HG03135 (cell line): ENCODE measurements around the gene PDE6D.
A peak's percentile ranks its signal among the peaks of the same experiment; 100 is the strongest.
"Not testable (repeated sequence)": the region's sequence is repeated elsewhere in the genome, so short reads cannot be mapped to it uniquely, and the experiment has no call there.

Experiments used
- ATAC-seq: cut with Tn5 transposase; IDR thresholded peaks from one replicate; pipeline ENCODE4 v1.9.1; 2021; ENCODE audit warnings: mild to moderate bottlenecking, moderate library complexity; ENCODE audit not compliant: unreplicated experiment

The PDE6D gene

DNA sequence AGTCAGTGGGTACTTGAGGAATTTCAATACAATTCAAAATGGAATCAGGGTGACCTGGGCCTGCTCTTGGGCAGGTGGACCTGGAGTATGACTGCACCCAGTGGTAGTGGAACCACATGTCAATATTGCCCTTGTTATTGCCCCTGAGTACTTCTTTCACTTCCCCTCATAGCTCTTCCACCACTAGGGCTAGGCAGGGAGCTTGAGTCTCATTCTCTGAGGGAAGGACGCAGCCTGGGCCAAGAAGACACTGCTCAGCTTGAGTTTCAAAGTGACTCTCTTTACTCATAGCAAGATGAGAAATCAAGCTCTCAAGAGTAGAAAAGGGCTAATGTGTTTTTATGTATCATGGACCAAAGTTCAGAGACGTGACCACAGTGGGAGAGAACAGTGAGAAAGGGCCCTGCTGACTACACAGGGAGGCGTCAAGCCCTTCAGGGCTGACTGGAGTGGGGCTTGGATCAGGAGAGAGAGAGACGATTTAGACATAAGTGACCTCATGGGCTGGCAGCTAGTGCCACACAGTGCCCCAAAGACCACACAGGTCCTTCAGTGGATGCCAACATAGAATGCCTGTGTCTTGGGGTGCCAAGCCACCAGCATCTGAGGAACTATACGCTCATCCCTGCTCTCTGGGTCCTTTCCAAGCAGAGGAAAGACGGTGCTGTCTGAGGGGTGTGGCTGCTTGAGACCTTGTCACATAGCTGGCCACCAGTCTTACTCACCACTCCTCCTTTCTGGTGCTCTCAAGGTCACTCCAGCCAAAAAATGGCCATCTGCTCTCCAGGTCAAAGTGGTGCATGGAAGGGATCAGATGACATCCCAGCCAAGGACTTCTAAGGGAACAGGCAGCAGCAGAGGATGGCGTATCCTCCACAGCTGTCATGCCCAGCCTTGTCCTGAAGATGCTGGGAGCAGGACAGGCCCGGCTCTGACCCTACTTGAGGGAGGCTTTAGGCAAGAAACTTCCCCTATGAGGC, 59.8 kb downstream of the PDE6D start:
- peak; percentile 79 for ATAC-seq

DNA sequence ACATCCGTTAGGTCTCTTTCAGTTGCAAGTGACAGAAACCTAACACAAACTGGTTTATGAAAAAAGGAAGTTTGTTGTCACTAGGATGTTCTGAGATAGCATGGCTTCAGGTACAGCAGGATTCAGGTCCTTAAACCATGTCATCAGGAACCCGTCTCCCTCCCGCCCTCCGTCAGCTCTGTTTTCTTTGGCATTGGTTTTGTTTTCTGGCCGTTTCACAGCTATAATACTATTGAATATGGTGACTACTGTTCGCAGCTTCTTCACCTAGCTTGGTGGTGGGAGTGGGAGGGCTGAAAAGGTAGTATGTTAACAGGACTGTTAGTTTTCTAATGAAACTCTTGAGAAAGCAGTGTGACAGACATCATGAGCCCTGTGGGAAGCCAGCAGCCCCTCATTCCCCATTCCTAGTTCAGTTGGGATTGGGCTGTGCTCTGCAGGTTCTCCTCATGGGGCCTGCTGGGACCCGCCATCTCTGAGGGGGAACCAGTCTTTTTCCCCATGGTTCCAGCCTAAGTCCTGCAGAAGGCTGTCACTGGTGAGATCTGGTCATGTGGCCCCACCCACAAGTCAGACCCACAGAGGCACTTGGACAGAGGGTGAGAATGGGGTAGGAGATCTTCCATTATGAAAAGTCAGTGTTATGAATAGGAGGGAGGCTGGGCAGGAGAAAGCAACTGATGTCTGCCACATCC, 60.6 kb downstream of the PDE6D start:
- peak; percentile 12 for ATAC-seq

DNA sequence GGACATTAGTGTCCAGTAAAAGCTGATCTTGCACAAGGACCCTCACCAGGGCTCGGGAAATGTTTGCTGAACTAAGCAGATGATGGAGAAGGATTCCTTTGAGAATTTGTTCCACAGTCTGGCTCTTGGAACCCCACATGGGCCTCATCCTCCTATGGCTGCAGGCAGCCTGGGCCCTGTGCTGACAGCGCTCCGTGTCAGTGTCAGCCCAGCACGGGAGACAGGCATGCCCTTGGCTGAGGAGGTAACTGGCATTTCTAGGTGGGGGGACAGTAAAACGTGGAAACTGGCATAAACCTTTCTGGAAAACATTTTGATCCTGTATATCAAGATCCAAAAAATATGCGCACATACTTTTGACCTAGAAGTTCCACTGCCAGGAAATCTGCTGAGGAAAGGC, 62.3 kb downstream of the PDE6D start:
- ATAC-seq, result no peak

DNA sequence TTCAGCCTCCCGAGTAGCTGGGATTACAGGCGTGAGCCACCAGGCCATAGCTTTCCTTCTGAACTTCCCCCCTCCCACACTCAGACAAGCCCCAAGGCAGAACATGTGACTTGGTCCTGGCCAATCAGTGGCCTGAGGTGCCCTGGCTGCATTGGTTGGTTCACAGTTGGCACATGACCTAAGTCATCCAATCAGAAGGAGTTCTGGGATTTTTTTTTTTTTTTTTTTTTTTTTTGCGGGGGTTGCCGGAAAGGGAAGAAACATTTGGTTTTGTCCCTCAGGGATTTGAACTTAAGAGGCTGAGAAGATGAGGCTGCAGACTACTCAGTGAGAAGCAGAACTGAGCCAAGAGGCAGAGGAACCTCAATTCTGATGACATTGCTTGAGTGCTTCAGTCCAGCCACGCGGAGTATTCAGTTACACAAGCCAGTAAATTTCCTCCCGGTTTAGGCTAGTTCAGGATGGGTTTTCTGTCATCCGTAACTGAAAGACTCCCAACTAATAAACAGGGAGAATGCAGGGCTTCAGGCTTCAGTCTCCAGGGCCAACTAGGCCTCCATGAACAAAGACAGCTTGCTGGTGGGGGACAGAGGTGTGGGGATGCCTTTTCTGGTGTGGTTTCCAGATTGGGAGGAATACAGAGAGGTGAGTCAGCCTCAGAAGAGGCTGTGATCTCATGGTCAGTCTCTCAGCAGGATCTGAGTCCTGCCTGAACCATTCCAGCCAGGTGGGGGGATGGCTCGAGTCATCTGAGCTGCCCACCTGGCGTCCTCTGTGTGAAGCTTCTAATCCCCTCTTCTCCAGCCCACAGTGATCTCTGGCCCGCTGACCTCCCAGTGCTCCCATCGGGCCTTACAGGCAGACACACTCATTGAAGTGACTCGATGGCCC, 63.6 kb downstream of the PDE6D start:
- no peak for ATAC-seq

DNA sequence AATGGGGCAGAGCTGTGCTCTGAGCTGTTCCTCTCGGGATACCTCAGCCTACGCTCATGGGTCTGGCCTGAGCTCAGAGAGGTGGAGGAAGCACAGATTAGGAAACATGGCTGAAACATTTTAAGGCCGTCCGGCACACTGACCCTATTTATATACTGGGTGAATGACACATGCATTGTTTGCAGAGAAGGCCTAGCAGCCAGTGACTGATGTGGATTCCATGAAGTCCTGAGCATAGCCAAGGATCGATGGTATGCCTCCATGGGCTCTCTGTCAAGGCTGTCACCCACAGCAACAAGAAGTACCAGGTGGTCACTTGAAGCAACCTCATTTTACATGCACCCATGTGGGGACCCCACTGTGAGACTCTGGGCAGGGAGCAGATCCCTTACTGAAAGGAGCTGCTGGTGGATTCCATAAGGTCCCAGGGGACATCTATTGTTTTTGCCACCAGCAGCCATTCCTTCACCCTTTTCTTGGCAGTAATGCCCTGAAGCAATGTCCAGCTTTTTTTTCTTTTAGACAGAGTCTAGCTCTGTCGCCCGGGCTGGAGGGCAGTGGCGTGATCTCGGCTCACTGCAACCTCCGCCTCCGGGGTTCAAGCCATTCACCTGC, 64.3 kb downstream of the PDE6D start:
- ATAC-seq, result no peak

DNA sequence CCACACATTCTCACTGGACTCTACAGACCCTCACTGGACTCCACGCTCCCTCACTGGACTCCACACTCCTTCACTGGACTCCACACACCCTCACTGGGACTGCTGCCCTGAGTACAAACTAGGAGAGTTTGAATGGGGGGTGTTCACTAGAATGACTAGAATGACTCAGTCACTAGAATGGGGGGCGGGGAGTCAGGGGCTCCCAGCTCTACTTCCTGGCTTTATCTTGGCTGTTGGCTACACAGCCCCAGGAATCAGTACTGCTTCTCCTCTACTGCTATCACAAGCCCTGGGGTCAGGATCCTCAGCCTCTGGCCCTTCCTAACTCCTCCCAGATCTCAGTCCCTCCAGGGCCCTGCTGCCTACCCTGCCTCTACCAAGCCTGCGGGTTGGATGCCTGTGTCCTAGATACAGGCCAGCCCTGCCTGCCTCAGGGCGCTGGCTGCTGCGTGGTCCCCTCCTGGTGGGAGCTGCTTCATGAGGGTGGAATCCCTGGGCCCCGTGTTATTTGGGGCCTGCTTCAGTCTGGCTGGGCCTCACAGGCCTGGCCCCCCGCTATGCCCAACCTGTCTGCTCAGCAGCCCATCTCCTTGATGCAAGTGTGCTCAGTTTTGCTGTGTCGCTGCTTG, 65.0 kb downstream of the PDE6D start:
- no peak for ATAC-seq

DNA sequence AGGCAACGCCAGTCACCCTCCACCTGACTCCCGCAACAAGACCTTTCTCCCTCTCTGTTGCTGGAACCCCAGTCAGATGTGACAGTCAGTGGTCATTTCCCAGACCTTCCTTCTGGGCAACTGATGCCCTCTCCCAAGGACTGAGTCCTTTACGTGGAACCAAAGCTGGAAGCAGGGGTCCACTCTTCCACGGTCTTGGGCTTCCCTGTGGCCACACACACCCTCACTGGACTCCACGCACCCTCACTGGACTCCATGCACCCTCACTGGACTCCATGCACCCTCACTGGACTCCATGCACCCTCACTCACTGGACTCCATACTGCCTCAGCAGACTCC, 65.6 kb downstream of the PDE6D start:
- no peak for ATAC-seq

DNA sequence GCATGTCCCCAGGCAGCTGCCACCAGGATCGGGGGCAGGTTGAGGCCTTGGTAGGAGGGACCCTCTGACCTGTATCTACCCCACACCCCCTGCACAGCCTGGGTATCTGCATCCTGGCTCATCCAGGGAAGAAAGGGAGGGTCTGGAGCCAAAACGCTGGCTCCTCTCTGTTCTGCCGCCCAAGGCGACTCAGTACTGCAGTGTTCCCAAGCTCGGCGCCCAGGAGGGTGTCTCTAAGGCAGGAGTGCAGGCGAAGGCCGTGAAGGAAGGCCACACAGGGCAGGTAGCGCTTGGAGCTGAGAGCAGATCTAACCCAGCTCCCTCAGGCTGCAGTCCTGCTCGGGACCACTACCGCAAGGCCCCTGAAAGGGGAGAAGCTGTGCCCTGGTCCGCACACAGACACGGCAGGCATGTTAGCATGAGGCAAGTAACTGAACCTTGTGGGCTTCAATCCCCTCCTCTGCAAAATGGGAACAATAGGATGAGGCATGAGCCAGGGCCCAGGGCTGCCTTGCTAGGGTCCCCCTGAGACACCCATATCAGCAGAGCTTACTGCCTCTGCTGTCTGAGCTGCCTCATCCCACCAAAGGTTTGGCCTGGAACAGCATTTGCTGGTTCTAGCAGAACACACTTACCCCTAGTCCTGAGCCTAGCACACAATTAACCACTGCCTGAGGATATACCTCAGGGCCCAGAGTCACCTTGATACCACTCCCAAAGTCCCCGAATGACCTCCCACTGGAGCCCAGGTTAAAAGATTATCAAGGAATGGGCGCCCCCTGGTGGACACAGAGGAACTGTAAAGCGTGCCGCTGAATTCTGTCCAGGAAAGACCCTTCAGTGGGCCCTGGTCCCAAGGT, 66.2 kb downstream of the PDE6D start:
- no peak for ATAC-seq

DNA sequence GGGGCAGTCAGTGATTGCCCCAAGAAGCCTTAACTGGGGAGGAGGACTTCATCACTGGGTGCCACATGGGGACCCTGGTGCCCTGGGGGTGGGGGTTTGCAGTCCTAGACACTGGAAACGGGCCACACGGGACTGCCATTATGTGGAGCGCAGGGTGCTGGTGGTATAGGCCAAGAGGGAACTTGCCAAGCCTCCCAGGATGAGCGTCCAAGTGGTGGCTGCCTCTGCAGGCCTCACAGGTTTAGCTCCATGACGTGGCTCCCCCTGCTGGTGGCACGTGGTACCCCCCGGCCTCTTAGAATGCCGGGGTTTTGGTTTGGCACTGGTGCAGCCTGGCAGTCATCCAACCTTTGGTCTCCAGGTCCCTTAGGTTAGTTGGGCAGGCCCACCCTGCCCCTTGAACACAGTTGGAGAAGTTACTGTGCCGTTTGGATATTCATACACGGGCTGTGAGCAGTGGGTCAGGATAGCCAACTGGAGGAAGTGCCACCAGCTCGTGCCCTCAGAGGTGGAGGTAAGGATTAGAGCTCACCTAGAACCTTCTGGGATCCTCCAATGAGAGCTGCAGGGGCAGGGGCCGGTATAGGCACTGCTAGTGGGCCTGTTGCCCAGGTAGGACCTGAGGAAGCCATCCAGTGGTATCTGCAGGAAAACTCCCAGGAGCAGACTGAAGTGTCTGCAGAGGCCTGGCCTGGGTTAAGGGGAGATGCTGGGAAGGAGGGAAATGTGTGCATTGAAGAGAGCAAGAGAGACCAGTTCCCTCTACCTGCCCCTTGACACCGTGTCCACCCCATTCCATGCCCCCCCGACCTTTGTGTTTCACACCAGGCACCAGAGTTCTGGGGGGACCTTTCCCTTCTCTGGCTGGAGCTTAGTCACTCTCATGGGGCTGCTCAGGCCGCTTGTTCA, 67.1 kb downstream of the PDE6D start:
- ATAC-seq, result peak; percentile 30

DNA sequence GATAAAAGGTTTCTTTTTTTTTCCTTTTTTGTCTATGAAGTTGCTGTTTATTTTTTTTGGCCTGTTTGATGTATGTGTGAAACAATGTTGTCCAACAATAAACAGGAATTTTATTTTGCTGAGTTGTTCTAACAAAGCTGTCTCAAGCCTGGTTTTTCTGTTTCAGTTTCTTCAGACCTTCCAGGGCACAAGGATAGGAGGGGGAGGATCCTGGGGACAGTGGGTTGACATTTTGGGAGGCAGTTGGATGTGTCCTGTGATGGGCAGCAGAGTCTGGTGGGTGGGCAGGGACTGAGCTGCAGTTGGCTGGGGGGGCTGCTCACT, 67.7 kb downstream of the PDE6D start:
- not testable (repeated sequence) for ATAC-seq

DNA sequence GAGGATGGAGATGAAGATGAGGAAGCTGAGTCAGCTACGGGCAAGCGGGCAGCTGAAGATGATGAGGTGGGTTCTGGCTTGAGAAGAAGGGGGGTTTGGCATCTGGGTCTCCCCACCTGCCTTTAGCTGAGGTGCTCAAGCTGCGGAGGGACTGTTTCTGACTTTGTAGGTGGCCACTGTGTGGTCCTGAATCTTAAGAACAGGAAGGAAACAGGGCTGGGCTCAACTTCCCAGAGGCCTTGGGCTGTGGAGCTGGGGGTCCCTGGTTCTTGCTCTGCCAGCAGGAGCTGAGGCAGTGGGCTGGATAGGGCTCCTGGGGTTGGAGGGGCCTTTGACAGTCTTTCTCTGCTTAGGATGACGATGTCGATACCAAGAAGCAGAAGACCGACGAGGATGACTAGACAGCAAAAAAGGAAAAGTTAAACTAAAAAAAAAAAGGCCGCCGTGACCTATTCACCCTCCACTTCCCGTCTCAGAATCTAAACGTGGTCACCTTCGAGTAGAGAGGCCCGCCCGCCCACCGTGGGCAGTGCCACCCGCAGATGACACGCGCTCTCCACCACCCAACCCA, 68.5 kb downstream of the PDE6D start:
- ATAC-seq, result not testable (repeated sequence)

DNA sequence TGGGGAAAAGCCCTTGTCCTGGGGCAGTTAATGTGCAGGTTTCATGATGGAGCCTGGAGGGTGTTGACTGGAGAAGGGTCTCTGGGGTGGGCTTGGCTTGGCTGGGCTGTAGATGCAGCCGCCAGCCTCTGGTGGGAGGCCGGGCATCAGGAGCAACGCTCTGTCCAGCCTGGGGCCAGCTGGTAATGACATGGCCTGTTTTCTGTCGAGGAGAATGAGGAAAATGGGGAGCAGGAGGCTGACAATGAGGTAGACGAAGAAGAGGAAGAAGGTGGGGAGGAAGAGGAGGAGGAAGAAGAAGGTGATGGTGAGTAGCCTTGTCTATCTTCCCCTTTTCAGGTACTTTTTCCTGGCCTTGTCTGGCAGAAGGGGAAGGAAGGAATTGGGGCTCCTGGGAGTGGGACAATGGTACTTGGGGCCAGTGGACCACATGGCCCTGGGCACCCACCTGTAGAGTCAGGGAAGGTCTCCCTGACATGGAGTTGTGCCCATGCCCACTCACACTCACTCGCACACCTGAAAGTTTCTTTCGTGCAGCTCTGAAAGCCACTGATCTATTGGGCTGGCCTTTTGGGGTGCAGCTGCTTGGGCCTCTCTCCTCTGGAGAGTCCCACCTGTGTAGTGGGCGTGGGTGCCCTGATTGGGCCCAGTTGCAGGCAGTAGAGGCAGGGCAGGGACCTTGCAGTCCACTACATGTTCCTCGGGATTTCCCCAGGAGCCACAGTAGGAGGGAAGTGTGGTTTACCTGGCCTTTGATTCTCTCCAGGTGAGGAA, 69.2 kb downstream of the PDE6D start:
- no peak for ATAC-seq

DNA sequence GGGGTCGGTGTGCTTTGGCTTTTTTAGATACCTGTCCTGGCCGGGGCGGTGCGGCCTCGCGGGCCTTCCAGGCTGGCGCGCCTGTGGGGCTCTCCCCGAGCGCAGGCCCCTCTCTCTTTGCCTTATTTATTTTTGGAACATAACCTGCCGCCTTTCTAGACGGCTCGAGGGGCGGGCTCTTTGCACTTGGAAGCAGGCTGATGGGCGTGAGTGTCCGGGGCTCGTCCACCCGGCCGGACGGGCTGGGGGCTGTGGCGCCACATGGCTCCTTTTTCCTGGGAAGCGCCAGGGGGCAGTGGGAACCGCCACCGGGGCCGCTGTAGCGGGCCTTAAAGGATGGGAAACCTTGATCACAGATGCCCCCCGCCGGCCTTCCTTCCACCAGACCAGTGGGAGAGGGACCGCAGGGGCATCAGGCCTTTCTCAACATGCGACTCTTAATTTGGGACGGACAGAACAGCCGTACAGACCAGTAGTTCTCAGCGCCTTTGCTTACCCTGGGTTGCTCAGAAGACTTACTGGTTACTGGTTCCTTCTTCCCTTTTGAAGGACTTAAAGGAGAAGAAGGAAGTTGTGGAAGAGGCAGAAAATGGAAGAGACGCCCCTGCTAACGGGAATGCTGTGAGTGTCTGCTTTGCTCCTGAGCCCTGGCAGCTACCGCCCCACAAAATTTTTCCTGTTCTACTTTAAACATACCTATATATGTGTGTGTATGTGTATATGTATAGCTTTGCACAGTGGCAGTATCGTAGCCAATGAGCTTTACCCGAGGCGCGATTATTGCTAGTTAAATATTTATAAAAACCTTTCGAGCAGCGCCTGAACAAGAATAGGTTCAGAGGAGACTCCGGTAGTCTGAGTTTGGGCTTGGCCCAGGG, 70.0 kb downstream of the PDE6D start:
- no peak for ATAC-seq

DNA sequence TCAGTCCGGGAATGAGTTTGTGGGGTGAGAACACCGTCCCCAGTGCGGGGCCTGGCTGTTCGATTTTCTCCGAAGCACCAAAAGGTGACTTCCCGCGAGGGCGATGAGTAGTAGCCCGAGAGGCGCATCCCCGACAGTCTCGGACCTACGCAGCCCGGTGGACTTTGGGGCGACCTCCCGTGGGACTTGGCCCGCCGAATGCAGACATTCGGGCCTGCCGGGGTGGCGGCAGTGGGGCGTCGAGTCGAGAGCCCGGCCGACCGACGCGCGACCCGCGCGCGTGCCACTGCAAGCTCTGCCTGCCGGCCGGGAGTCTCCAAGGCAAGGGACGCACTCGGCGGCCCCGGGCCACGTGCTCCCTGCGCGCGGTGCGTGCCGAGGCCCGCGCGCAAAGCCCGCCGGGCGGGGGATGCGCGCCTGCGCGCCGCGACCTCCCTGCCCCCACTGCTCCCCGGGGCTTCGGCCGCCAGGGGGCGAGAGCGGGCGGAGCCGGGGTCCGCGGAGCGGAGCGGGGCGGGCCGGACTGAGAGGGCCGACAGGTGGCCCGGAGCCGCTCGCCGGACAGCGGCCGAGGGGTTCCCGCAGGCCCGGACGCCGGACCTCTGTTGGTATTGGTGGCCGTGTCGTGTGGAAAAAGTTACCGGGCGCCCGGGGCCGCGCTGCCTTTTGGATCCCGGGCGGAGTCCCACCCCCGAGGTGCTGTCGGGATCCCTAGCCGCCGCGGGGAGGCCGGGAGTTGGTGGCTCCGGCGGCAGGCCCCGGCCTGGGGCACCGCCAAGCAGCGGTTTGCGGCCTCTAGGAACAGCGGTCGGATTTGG, 70.9 kb downstream of the PDE6D start:
- peak; percentile 12 for ATAC-seq

DNA sequence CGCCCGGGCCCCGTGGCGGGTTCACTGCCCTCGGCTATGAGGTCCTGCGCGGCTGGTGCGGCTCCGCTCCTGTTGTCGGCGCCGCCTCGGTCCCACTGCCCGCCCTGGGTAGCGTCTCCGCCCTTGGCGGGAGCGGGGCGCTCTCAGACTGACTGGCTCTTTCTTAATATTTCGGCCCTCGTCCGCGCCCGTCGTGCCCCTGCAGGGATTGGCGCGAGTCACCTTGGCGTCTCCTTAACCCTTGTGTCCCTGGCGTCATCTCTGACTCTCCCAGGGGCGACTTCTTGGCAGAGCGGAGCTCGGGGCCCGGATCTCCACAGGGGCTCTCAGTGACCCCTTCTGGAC, 71.5 kb downstream of the PDE6D start:
- ATAC-seq, result no peak
